ENCODE data around the gene RREB1. TPM values are rescaled to one million over a fixed set of nuclear protein-coding genes. Genes with fewer than 3 reads are reported as not detected.

Gene RREB1
- total RNA-seq, 1 donor from 2014 or later: 22.4 TPM

GRCh38 chr6:7228662-7229375, 121.1 kb downstream of the RREB1 start:
- no peak overlapping the region for H3K27ac ChIP-seq (ENCODE audit: low read depth, low read length)
- no peaks in the 10 kb centered on the region for H3K9me3 ChIP-seq (ENCODE audit: control insufficient read depth in 3 of 3, low read length in 3 of 3)

GRCh38 chr6:7229376-7230326, 121.9 kb downstream of the RREB1 start:
- no peak overlapping the region for H3K9ac ChIP-seq (ENCODE audit: low read depth in 1 of 3, low read length in 3 of 3)
- H3K4me3 ChIP-seq (ENCODE audit: low read length in 3 of 3): no peak overlapping the region
- no peaks in the 10 kb centered on the region for H3K27me3 ChIP-seq (ENCODE audit: control insufficient read depth in 3 of 3, insufficient read depth in 3 of 3, low read length in 3 of 3)

More at GRCh38 chr6:7228662-7229375, 121.1 kb downstream of the RREB1 start:
- Histone ChIP-seq H3K9ac (ENCODE audit: low read depth in 1 of 3, low read length in 3 of 3) (no peak overlapping the region), H3K27me3 (ENCODE audit: control insufficient read depth in 3 of 3, insufficient read depth in 3 of 3, low read length in 3 of 3) (no peaks in the 10 kb centered on the region), H3K4me3 (ENCODE audit: low read length in 3 of 3) (no peak overlapping the region), H3K4me1 (ENCODE audit: control insufficient read depth in 3 of 3, insufficient read depth in 3 of 3, low read length in 3 of 3) (no peaks in the 10 kb centered on the region), H3K36me3 (ENCODE audit: control insufficient read depth in 3 of 3, insufficient read depth in 3 of 3, low read length in 3 of 3) (peaks cover 44 to 61% (median 60%) of the 10 kb centered on the region in 3 donors)

GRCh38 chr6:7230327-7230691, 122.5 kb downstream of the RREB1 start:
- peaks cover 0 to 3% (median 2%) of the 10 kb centered on the region in 3 donors for H3K4me1 ChIP-seq (ENCODE audit: control insufficient read depth in 3 of 3, insufficient read depth in 3 of 3, low read length in 3 of 3)
- no peak overlapping the region for H3K27ac ChIP-seq (ENCODE audit: low read depth, low read length)
- H3K27me3 ChIP-seq (ENCODE audit: control insufficient read depth in 3 of 3, insufficient read depth in 3 of 3, low read length in 3 of 3): no peaks in the 10 kb centered on the region
- no peaks in the 10 kb centered on the region for H3K9me3 ChIP-seq (ENCODE audit: control insufficient read depth in 3 of 3, low read length in 3 of 3)
- no peak overlapping the region for H3K4me3 ChIP-seq (ENCODE audit: low read length in 3 of 3)
- no peak overlapping the region for H3K9ac ChIP-seq (ENCODE audit: low read depth in 1 of 3, low read length in 3 of 3)
- peaks cover 45 to 64% (median 50%) of the 10 kb centered on the region in 3 donors for H3K36me3 ChIP-seq (ENCODE audit: control insufficient read depth in 3 of 3, insufficient read depth in 3 of 3, low read length in 3 of 3)

More at GRCh38 chr6:7229376-7230326, 121.9 kb downstream of the RREB1 start:
- Histone ChIP-seq H3K4me1 (ENCODE audit: control insufficient read depth in 3 of 3, insufficient read depth in 3 of 3, low read length in 3 of 3) (no peaks in the 10 kb centered on the region), H3K9me3 (ENCODE audit: control insufficient read depth in 3 of 3, low read length in 3 of 3) (no peaks in the 10 kb centered on the region), H3K36me3 (ENCODE audit: control insufficient read depth in 3 of 3, insufficient read depth in 3 of 3, low read length in 3 of 3) (peaks cover 46 to 64% (median 56%) of the 10 kb centered on the region in 3 donors), H3K27ac (ENCODE audit: low read depth, low read length) (no peak overlapping the region)

- peaks cover 46 to 57% (median 48%) of the 10 kb centered on the region in 3 donors for H3K36me3 ChIP-seq (ENCODE audit: control insufficient read depth in 3 of 3, insufficient read depth in 3 of 3, low read length in 3 of 3)
- H3K9me3 ChIP-seq (ENCODE audit: control insufficient read depth in 3 of 3, low read length in 3 of 3): no peaks in the 10 kb centered on the region
- no peak overlapping the region for H3K9ac ChIP-seq (ENCODE audit: low read depth in 1 of 3, low read length in 3 of 3)
- H3K4me1 ChIP-seq (ENCODE audit: control insufficient read depth in 3 of 3, insufficient read depth in 3 of 3, low read length in 3 of 3): peaks cover 7 to 11% (median 10%) of the 10 kb centered on the region in 3 donors
- no peak overlapping the region for H3K4me3 ChIP-seq (ENCODE audit: low read length in 3 of 3)
- H3K27me3 ChIP-seq (ENCODE audit: control insufficient read depth in 3 of 3, insufficient read depth in 3 of 3, low read length in 3 of 3): no peaks in the 10 kb centered on the region
- no peak overlapping the region for H3K27ac ChIP-seq (ENCODE audit: low read depth, low read length)
These were observed 123.4 kb downstream of the RREB1 start for GRCh38 chr6:7230956-7231713.

- no peak overlapping the region for H3K27ac ChIP-seq (ENCODE audit: low read depth, low read length)
- no peak overlapping the region for H3K9ac ChIP-seq (ENCODE audit: low read depth in 1 of 3, low read length in 3 of 3)
- no peaks in the 10 kb centered on the region for H3K27me3 ChIP-seq (ENCODE audit: control insufficient read depth in 3 of 3, insufficient read depth in 3 of 3, low read length in 3 of 3)
- H3K9me3 ChIP-seq (ENCODE audit: control insufficient read depth in 3 of 3, low read length in 3 of 3): no peaks in the 10 kb centered on the region
- H3K4me3 ChIP-seq (ENCODE audit: low read length in 3 of 3): no peak overlapping the region
- H3K4me1 ChIP-seq (ENCODE audit: control insufficient read depth in 3 of 3, insufficient read depth in 3 of 3, low read length in 3 of 3): peaks cover 11 to 15% (median 15%) of the 10 kb centered on the region in 3 donors
- peaks cover 36 to 48% (median 41%) of the 10 kb centered on the region in 3 donors for H3K36me3 ChIP-seq (ENCODE audit: control insufficient read depth in 3 of 3, insufficient read depth in 3 of 3, low read length in 3 of 3)
These were observed 124.6 kb downstream of the RREB1 start for GRCh38 chr6:7232351-7232750.

- H3K9ac ChIP-seq (ENCODE audit: low read depth in 1 of 3, low read length in 3 of 3): no peak overlapping the region
- H3K27me3 ChIP-seq (ENCODE audit: control insufficient read depth in 3 of 3, insufficient read depth in 3 of 3, low read length in 3 of 3): no peaks in the 10 kb centered on the region
- H3K4me1 ChIP-seq (ENCODE audit: control insufficient read depth in 3 of 3, insufficient read depth in 3 of 3, low read length in 3 of 3): peaks cover 14 to 25% (median 25%) of the 10 kb centered on the region in 3 donors
- H3K9me3 ChIP-seq (ENCODE audit: control insufficient read depth in 3 of 3, low read length in 3 of 3): no peaks in the 10 kb centered on the region
- no peak overlapping the region for H3K4me3 ChIP-seq (ENCODE audit: low read length in 3 of 3)
- H3K36me3 ChIP-seq (ENCODE audit: control insufficient read depth in 3 of 3, insufficient read depth in 3 of 3, low read length in 3 of 3): peaks cover 23 to 39% (median 34%) of the 10 kb centered on the region in 3 donors
- H3K27ac ChIP-seq (ENCODE audit: low read depth, low read length): no peak overlapping the region
These were observed 126.8 kb downstream of the RREB1 start for GRCh38 chr6:7234547-7234946.

GRCh38 chr6:7235712-7236305, 128.0 kb downstream of the RREB1 start:
- H3K27me3 ChIP-seq (ENCODE audit: control insufficient read depth in 3 of 3, insufficient read depth in 3 of 3, low read length in 3 of 3): no peaks in the 10 kb centered on the region
- H3K27ac ChIP-seq (ENCODE audit: low read depth, low read length): peak overlapping the region; percentile 4
- peaks cover 14 to 27% (median 25%) of the 10 kb centered on the region in 3 donors for H3K4me1 ChIP-seq (ENCODE audit: control insufficient read depth in 3 of 3, insufficient read depth in 3 of 3, low read length in 3 of 3)
- H3K36me3 ChIP-seq (ENCODE audit: control insufficient read depth in 3 of 3, insufficient read depth in 3 of 3, low read length in 3 of 3): peaks cover 11 to 36% (median 29%) of the 10 kb centered on the region in 3 donors
- H3K9me3 ChIP-seq (ENCODE audit: control insufficient read depth in 3 of 3, low read length in 3 of 3): no peaks in the 10 kb centered on the region
- peak overlapping the region in 2 of 3 donors; percentile 11 to 72 for H3K9ac ChIP-seq (ENCODE audit: low read depth in 1 of 3, low read length in 3 of 3)
- no peak overlapping the region for H3K4me3 ChIP-seq (ENCODE audit: low read length in 3 of 3)

- H3K9me3 ChIP-seq (ENCODE audit: control insufficient read depth in 3 of 3, low read length in 3 of 3): no peaks in the 10 kb centered on the region
- peaks cover 16 to 32% (median 29%) of the 10 kb centered on the region in 3 donors for H3K4me1 ChIP-seq (ENCODE audit: control insufficient read depth in 3 of 3, insufficient read depth in 3 of 3, low read length in 3 of 3)
- peaks cover 7 to 37% (median 26%) of the 10 kb centered on the region in 3 donors for H3K36me3 ChIP-seq (ENCODE audit: control insufficient read depth in 3 of 3, insufficient read depth in 3 of 3, low read length in 3 of 3)
These were observed 128.8 kb downstream of the RREB1 start for GRCh38 chr6:7236306-7237209.

More at GRCh38 chr6:7236306-7237209, 128.8 kb downstream of the RREB1 start:
- Histone ChIP-seq H3K9ac (ENCODE audit: low read depth in 1 of 3, low read length in 3 of 3) (peak overlapping the region in 2 of 3 donors; percentile 11 to 47), H3K4me3 (ENCODE audit: low read length in 3 of 3) (no peak overlapping the region), H3K27me3 (ENCODE audit: control insufficient read depth in 3 of 3, insufficient read depth in 3 of 3, low read length in 3 of 3) (no peaks in the 10 kb centered on the region), H3K27ac (ENCODE audit: low read depth, low read length) (peak overlapping the region; percentile 4)

Data from skeletal muscle tissue (tissue), 4 donors.